DND-41 (cell line): ENCODE data around the gene COBL.

Source experiments
- ATAC-seq: fragments of 200-7000 bp; cut with Tn5 transposase; 3 replicates; pipeline ENCODE4 v1.9.1; 2021; ENCODE audit warnings: low read depth; ENCODE audit not compliant: insufficient read depth
- DNase-seq: peaks from one replicate; pipeline ENCODE4 v3.0.0-alpha.2; 2020
- H2AFZ ChIP-seq: 2 replicates; pipeline ENCODE4 v1.6.0; 2012; ENCODE audit warnings: low read depth, low read length
- H3K27ac ChIP-seq: 2 replicates; pipeline ENCODE4 v1.5.1; 2012; ENCODE audit warnings: low read length, inconsistent platforms
- H3K27me3 ChIP-seq: fragments of 200-600 bp; sonication (generic); 2 replicates; pipeline ENCODE4 v1.6.0; 2012; ENCODE audit warnings: low read length, mild to moderate bottlenecking, inconsistent platforms; ENCODE audit not compliant: insufficient read depth, poor library complexity
- H3K36me3 ChIP-seq: 2 replicates; pipeline ENCODE4 v1.5.1; 2012; ENCODE audit warnings: low read length, inconsistent platforms; ENCODE audit not compliant: insufficient read depth
- H3K4me1 ChIP-seq: 2 replicates; pipeline ENCODE4 v1.5.1; 2012; ENCODE audit warnings: mild to moderate bottlenecking, low read length; ENCODE audit not compliant: insufficient read depth
- H3K4me2 ChIP-seq: 2 replicates; pipeline ENCODE4 v1.6.0; 2012; ENCODE audit warnings: mild to moderate bottlenecking, moderate library complexity, low read length, inconsistent platforms; ENCODE audit not compliant: insufficient read depth
- H3K4me3 ChIP-seq, 2 experiments: fragments of 200-600 bp in 1 of 2; shearing (Covaris generic) in 1 of 2; 2 replicates each; pipeline ENCODE4 v1.5.1; 2012 to 2016; ENCODE audit warnings: inconsistent platforms in 2 of 2, low read length in 2 of 2, mild to moderate bottlenecking in 2 of 2, low read depth in 1 of 2, moderate library complexity in 1 of 2
- H3K79me2 ChIP-seq: 2 replicates; pipeline ENCODE4 v1.6.0; 2012; ENCODE audit warnings: low read length, inconsistent platforms; ENCODE audit not compliant: insufficient read depth
- H3K9ac ChIP-seq: 2 replicates; pipeline ENCODE4 v1.6.0; 2012; ENCODE audit warnings: low read depth, mild to moderate bottlenecking, inconsistent platforms, low read length, moderate library complexity
- H3K9me3 ChIP-seq: 2 replicates; pipeline ENCODE4 v1.5.1; 2012; ENCODE audit warnings: low read length, moderate library complexity, mild to moderate bottlenecking, inconsistent platforms; ENCODE audit not compliant: insufficient read depth, severe bottlenecking
- H4K20me1 ChIP-seq: 2 replicates; pipeline ENCODE4 v1.6.0; 2012; ENCODE audit warnings: low read length; ENCODE audit not compliant: insufficient read depth
- EZH2 ChIP-seq: IDR thresholded peaks from 3 replicates; pipeline ENCODE4 v1.6.1; 2012; ENCODE audit warnings: borderline replicate concordance, low read depth, mild to moderate bottlenecking, moderate library complexity, low read length, inconsistent platforms; ENCODE audit not compliant: severe bottlenecking
- TF ChIP-seq, protein P1 (sequence below): IDR thresholded peaks from 2 replicates; pipeline ENCODE4 v1.5.1; 2012; ENCODE audit warnings: borderline replicate concordance, low read length, moderate library complexity, mild to moderate bottlenecking; ENCODE audit not compliant: poor library complexity, severe bottlenecking; ENCODE audit errors: extremely low read depth

COBL gene

GRCh38 chr7:51352174-51353100 lies 35.8 kb upstream of the COBL start:
- H3K36me3 ChIP-seq, result no peaks in the 10 kb centered on the region
- no peak for TF ChIP-seq EZH2
- TF ChIP-seq, protein P1, sequence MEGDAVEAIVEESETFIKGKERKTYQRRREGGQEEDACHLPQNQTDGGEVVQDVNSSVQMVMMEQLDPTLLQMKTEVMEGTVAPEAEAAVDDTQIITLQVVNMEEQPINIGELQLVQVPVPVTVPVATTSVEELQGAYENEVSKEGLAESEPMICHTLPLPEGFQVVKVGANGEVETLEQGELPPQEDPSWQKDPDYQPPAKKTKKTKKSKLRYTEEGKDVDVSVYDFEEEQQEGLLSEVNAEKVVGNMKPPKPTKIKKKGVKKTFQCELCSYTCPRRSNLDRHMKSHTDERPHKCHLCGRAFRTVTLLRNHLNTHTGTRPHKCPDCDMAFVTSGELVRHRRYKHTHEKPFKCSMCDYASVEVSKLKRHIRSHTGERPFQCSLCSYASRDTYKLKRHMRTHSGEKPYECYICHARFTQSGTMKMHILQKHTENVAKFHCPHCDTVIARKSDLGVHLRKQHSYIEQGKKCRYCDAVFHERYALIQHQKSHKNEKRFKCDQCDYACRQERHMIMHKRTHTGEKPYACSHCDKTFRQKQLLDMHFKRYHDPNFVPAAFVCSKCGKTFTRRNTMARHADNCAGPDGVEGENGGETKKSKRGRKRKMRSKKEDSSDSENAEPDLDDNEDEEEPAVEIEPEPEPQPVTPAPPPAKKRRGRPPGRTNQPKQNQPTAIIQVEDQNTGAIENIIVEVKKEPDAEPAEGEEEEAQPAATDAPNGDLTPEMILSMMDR, result no peak
- no peak overlapping the region for H3K9ac ChIP-seq
- ATAC-seq, result no peak
- no peak overlapping the region for H3K4me3 ChIP-seq
- H3K27me3 ChIP-seq, result no peaks in the 10 kb centered on the region
- no peak overlapping the region for H2AFZ ChIP-seq
- no peak for DNase-seq
- no peaks in the 10 kb centered on the region for H3K4me1 ChIP-seq
- H3K4me2 ChIP-seq, result no peak overlapping the region
- no peaks in the 10 kb centered on the region for H4K20me1 ChIP-seq
- H3K9me3 ChIP-seq, result no peaks in the 10 kb centered on the region
- no peak overlapping the region for H3K27ac ChIP-seq
- no peaks in the 10 kb centered on the region for H3K79me2 ChIP-seq

DNA sequence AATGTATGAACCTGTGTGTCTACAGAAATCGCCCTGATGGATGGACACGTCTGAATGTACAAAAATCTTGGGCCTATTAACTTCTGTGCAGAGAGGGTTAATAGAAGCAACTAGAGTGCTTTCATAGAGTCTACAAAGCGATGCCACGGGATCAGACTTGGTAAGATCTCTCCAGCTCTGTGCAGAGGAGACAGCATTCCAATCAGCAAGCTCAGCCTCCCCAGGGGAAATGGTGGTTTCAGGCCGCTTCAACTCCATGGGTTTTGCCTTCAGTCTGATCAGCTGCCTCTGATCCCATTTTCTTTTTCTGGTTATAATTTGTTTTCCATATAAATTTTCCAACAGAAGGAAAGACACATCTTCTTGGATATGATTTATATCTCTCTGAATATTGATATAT lies 35.1 kb upstream of the COBL start:
- no peaks in the 10 kb centered on the region for H3K4me1 ChIP-seq
- H3K79me2 ChIP-seq, result no peaks in the 10 kb centered on the region
- H3K9me3 ChIP-seq, result no peaks in the 10 kb centered on the region
- H3K9ac ChIP-seq, result no peak overlapping the region
- H3K4me2 ChIP-seq, result no peak overlapping the region
- H3K4me3 ChIP-seq, result no peak overlapping the region
- ATAC-seq (no peak), DNase-seq (no peak)
- H3K27me3 ChIP-seq, result no peaks in the 10 kb centered on the region
- no peak for TF ChIP-seq EZH2
- TF ChIP-seq, protein P1, result no peak
- no peaks in the 10 kb centered on the region for H4K20me1 ChIP-seq
- H3K36me3 ChIP-seq, result no peaks in the 10 kb centered on the region
- no peak overlapping the region for H3K27ac ChIP-seq
- no peak overlapping the region for H2AFZ ChIP-seq

DNA sequence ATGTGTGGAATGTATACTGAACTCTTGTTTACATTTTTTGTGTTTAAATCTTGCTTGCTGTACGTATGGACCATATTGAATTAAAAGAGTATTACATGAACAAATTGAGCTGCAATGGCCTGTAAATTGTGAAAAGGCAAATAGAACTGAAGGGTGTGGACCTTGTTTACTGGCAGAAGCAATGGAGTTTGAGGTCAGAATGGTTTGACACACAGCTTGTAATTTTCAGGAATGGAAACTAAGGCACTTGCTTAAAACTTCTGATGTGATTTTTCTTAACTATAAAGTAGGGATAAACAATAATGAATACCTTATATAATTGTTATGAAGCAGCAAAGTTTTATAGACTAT lies 33.9 kb upstream of the COBL start:
- Histone ChIP-seq H3K27me3 (no peaks in the 10 kb centered on the region), H2AFZ (no peak overlapping the region), H4K20me1 (no peaks in the 10 kb centered on the region), H3K9me3 (no peaks in the 10 kb centered on the region), H3K4me2 (no peak overlapping the region), H3K4me1 (no peaks in the 10 kb centered on the region), H3K4me3 (no peak overlapping the region), H3K27ac (no peak overlapping the region), H3K9ac (no peak overlapping the region), H3K79me2 (no peaks in the 10 kb centered on the region), H3K36me3 (no peaks in the 10 kb centered on the region)
- no peak for DNase-seq
- TF ChIP-seq, protein P1, result no peak
- no peak for TF ChIP-seq EZH2
- ATAC-seq, result no peak
